H1 (cell line): Measurements from ENCODE around the gene JOSD2. TPM values are rescaled to one million over a fixed set of nuclear protein-coding genes. Genes with fewer than 3 reads are reported as not detected.

ENCODE experiments used
- KDM1A ChIP-seq: fragments of 200-600, 300-600 bp; sonication (generic); IDR thresholded peaks from 2 replicates; pipeline ENCODE4 v1.7.1; 2016; ENCODE audit warnings: mild to moderate bottlenecking, low read length, borderline replicate concordance
- polyA plus RNA-seq, 7 experiments: library from polyadenylated mRNA; depleted of rRNA in 3 of 7; stranded (reverse) in 5 of 7; unstranded in 2 of 7; fragments of >200 nt in 5 of 7; fragments of 200-250 nt in 2 of 7; gene quantifications; 1 replicate in 5 of 7; 2 replicates in 1 of 7; 4 replicates in 1 of 7; pipeline versions ENCODE4 v1.2.1 to v1.2.3, GENCODE V29; 2011 to 2013; ENCODE audit warnings: missing spikeins in 2 of 7, mixed read lengths in 2 of 7
- total RNA-seq: library from RNA; stranded (reverse); fragmentation: NEBNext Ultra II Directional; extraction: Animal tissue kit (Norgen Biotek cat#: 25700); gene quantifications from 2 replicates; pipeline ENCODE4 v1.2.1, GENCODE V29; 2021
- TF ChIP-seq, protein P1 (sequence below), 3 experiments: IDR thresholded peaks; 1 replicate in 2 of 3; 2 replicates in 1 of 3; pipeline versions ENCODE4 v1.5.1 to v1.6.1; 2011; ENCODE audit warnings: low read length in 3 of 3, mild to moderate bottlenecking in 3 of 3, inconsistent platforms in 2 of 3, low read depth in 1 of 3, moderate library complexity in 1 of 3; ENCODE audit not compliant: insufficient read depth in 1 of 3; ENCODE audit errors: control extremely low read depth in 1 of 3

The JOSD2 gene
- total and polyA plus RNA-seq, 2 of the 8 experiments (the other 6 are each of a cell fraction or from before 2014, with no cell fraction given) = 1.9 to 6.6 TPM

DNA sequence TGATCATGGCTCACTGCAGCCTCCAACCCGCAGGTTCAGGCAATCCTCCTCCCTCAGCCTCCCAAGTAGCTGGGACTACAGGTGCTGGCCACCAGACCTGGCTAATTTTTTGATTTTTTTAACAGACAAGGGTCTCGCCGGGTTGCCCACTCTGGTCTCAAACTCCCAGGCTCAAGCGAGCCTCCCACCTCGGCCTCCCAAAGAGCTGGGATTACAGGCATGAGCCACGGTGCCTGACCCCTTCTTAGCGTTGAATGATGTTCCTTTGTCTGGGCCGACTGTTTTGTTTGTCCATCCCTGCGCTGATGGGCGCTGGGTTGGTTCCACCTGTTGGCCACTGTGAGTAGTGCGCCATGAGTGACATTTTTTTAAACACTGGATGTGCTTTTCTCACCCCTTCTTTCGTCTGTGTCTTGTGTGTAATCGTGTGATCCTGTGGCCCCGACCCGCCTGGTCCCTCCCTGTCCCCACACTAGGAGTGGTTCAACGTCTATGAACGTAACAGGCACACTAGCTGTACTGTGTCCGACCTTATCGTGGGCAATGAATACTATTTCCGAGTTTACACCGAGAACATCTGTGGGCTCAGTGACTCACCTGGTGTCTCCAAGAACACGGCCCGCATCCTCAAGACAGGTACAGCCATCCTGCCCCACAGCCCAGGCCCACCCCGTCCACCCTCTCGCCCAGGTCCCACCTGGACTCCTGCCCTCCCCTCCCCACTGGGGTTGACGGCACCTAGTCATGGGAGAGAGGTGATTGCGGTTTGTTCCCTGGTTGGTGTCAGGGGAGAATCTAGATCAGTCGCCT, 49.7 kb downstream of the JOSD2 start (continued):
- TF ChIP-seq, protein P1, sequence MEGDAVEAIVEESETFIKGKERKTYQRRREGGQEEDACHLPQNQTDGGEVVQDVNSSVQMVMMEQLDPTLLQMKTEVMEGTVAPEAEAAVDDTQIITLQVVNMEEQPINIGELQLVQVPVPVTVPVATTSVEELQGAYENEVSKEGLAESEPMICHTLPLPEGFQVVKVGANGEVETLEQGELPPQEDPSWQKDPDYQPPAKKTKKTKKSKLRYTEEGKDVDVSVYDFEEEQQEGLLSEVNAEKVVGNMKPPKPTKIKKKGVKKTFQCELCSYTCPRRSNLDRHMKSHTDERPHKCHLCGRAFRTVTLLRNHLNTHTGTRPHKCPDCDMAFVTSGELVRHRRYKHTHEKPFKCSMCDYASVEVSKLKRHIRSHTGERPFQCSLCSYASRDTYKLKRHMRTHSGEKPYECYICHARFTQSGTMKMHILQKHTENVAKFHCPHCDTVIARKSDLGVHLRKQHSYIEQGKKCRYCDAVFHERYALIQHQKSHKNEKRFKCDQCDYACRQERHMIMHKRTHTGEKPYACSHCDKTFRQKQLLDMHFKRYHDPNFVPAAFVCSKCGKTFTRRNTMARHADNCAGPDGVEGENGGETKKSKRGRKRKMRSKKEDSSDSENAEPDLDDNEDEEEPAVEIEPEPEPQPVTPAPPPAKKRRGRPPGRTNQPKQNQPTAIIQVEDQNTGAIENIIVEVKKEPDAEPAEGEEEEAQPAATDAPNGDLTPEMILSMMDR (IDR thresholded peaks at IDR 0.05; ENCODE audit: control extremely low read depth in 1 of 3, insufficient read depth in 1 of 3, low read depth in 1 of 3, low read length in 3 of 3) = peak; percentile 81 to 92 (median 84)
- TF ChIP-seq KDM1A = peak; percentile 79; the same call in 1 of the 2 replicates
- TF ChIP-seq, all 59 proteins: peak for 4
